Measurements from ENCODE around the gene OR10AD1. TPM values are rescaled to one million over a fixed set of nuclear protein-coding genes. Genes with fewer than 3 reads are reported as not detected.
"Not testable (repeated sequence)": the region's sequence is repeated elsewhere in the genome, so short reads cannot be mapped to it uniquely, and the experiment has no call there.

OR10AD1 gene
- total RNA-seq, 1 experiment from 2014 or later, result not detected

DNA sequence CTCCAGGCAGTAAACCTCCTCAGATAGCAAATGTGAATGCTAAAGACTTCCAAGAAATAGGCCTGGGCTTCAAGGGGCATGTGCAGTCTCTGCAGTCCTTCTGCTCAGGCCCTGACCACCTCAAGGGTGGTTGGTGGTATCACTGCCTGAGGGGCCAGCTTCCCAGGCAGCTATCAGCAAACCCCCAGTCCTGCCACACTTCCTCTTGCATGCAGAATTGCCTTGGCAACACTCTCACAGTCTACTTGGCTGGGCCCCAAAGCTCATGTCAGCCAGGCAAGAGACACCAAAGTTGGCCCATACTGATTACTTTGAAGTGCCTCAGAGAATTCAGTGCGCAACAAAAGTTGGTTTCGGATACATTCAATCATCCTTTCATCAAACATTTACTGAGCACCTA is 42.3 kb downstream of the OR10AD1 start:
- no peak overlapping the region for H3K4me3 ChIP-seq (ENCODE audit: insufficient read depth, low read depth, low read length)
- DNase-seq, result no peak
- H3K36me3 ChIP-seq (replicated peaks; ENCODE audit: control insufficient read depth, insufficient read depth, low read length), result no peaks in the 10 kb centered on the region
- H3K27me3 ChIP-seq (ENCODE audit: control insufficient read depth, insufficient read depth, low read length), result no peaks in the 10 kb centered on the region; the same call in 1 of the 2 replicates

DNA sequence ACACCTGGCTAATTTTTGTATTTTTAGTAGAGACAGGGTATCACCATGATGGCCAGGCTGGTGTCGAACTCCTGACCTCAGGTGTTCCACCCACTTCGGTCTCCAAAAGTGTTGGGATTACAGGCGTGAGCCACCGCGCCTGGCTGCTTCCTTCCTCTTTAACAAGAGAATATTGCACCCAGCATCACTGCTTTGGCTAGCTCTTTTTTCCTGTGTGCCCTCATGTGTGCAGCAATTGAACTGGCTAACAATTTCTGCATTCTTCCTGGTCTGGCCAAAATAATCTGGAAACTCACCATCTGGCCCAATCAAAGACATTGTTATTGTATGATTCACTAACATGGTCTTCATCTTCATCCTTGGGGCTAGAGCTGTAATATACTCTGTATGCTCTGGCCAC is 43.0 kb downstream of the OR10AD1 start:
- DNase-seq, result no peak
- H3K27me3 ChIP-seq (ENCODE audit: control insufficient read depth, insufficient read depth, low read length), result no peaks in the 10 kb centered on the region; the same call in 1 of the 2 replicates
- H3K4me3 ChIP-seq (ENCODE audit: insufficient read depth, low read depth, low read length), result no peak overlapping the region
- H3K36me3 ChIP-seq (replicated peaks; ENCODE audit: control insufficient read depth, insufficient read depth, low read length), result no peaks in the 10 kb centered on the region

DNA sequence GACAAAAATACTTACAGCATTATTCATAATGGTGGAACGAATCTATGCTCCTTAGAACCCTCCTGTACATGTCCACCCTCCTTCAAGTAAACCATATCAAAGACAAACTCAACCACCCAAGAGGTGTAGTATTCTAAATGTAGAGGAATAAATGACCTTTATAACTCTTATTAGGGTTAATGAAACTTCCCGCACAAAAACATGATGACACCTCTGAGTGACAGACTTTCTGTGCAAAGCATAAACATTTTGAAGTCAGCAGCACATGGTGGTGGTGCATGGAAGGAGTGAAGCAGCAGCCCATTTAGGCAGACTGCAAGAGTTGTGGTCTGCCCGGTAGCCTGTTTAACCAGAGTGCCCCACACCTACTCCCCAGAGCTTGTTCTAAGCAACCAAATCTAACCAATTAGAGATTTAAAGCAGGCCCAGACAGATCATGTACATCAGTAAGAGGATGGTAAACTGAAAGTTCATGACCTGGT is 45.2 kb downstream of the OR10AD1 start:
- no peak for DNase-seq
- Histone ChIP-seq H3K27me3 (ENCODE audit: control insufficient read depth, insufficient read depth, low read length) (no peaks in the 10 kb centered on the region; the same call in 1 of the 2 replicates), H3K4me3 (ENCODE audit: insufficient read depth, low read depth, low read length) (peak overlapping the region; percentile 6), H3K36me3 (replicated peaks; ENCODE audit: control insufficient read depth, insufficient read depth, low read length) (no peaks in the 10 kb centered on the region)

DNA sequence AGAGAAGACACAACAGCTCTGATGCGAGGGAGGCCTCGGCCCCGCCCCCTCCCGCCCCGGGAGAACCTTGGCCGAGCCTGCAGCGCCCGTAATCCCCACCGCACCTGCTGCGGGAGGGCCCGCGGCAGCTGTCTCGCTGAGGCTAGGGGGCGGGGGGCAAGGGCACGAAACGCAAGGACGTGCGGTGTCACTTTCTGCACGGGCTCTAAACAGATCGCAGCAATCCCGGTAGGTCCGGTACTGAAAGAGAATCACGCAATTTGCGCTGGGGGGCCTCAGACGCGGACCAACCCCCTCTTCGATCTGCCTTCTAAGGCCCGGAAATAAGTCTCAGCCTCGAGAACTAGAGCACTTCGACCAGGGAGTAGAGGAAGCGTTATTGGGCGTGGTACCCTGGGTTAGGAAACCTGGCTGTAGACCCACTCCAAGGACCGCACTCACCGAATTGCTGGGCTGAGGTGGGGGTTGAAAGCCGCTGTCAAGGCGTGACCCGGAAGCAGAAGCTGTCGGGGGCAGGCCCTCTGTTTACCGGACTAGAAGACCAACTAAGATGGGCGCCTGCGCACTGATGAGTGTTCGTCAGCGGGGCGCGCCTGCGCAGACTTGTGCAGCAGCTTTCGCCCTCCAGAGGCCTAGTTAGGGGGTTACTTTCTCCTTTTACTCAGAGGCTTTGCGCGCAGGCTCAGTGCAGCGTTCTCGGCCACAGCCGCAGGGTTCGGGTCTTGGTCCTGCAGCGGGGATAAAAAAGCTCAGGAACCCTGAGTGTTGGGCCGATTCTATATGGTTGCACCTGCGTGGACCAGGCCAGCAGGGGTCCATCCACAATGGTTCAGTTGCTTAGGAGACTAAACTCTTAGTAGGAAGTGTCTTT is 45.8 kb downstream of the OR10AD1 start, which contains the start of gene ASB8:
TSS of gene ASB8 (minus strand) at position 498 of the 871 bp plus-strand sequence. CDS start 4,019 bp downstream, outside the sequence.
- peak within 1 kb of the TSS; percentile 83 for H3K4me3 ChIP-seq (ENCODE audit: insufficient read depth, low read depth, low read length)

DNA sequence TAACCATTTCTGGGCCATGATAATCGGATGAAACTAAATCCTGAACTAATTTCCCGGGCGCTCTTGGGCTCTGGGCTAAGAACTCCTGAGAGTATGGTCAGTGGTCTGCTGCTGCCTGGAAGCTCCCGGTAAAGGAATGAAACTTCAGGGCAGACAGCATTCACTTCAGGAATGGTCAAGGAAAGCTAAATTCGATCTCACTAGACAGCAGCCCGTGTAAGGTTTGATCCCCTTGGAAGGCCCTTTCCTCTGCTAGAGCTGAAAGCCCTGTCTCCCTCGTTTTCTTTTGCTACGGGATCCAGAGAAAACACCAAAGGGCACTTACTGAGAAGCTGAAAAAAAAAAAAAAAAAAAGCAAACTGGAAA is 46.5 kb downstream of the OR10AD1 start:
- no peaks in the 10 kb centered on the region for H3K36me3 ChIP-seq (replicated peaks; ENCODE audit: control insufficient read depth, insufficient read depth, low read length)
- no peaks in the 10 kb centered on the region; the same call in 1 of the 2 replicates for H3K27me3 ChIP-seq (ENCODE audit: control insufficient read depth, insufficient read depth, low read length)
- DNase-seq, result peak; percentile 31
- peak overlapping the region; percentile 83 for H3K4me3 ChIP-seq (ENCODE audit: insufficient read depth, low read depth, low read length)

More for the DNA sequence above, 45.8 kb downstream of the OR10AD1 start, which contains the start of gene ASB8:
- peak; percentile 95 for DNase-seq
- Histone ChIP-seq H3K36me3 (replicated peaks; ENCODE audit: control insufficient read depth, insufficient read depth, low read length) (no peaks in the 10 kb centered on the region), H3K27me3 (ENCODE audit: control insufficient read depth, insufficient read depth, low read length) (no peaks in the 10 kb centered on the region; the same call in 1 of the 2 replicates)

DNA sequence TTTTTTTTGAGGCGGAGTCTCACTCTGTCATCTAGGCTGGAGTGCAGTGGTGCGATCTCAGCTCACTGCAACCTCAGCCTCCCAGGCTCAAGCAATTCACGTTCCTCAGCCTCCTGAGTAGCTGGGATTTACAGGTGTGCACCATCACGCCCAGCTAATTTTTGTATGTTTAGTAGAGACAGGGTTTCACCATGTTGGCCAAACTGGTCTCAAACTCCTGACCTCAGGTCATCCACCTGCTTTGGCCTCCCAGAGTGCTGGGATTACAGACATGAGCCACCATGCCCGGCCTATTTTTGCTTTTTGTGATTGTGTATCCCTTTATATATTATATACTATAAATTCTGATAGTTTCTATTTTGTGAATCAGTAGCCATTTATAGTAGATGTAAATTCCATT is 47.3 kb downstream of the OR10AD1 start:
- not testable (repeated sequence) for H3K36me3 ChIP-seq (replicated peaks; ENCODE audit: control insufficient read depth, insufficient read depth, low read length); H3K27me3 ChIP-seq (ENCODE audit: control insufficient read depth, insufficient read depth, low read length); H3K4me3 ChIP-seq (ENCODE audit: insufficient read depth, low read depth, low read length); DNase-seq

Other genes starting within 250 kb of the OR10AD1 start
- 13.4 and 15.6 TPM in 2 replicates for gene TMEM106C, start 239.7 kb downstream of the OR10AD1 start, total RNA-seq (2014; rRNA removed; shearing (Covaris generic))
- 2.0 and 4.6 TPM in 2 replicates for gene COL2A1, start 198.8 kb downstream of the OR10AD1 start, total RNA-seq (2014; rRNA removed; shearing (Covaris generic))
- gene SENP1, start 97.2 kb downstream of the OR10AD1 start, total RNA-seq (2014; rRNA removed; shearing (Covaris generic)), result 26.7 and 27.0 TPM in 2 replicates
- 61.5 and 70.2 TPM in 2 replicates for gene PFKM, start 83.9 kb downstream of the OR10AD1 start, total RNA-seq (2014; rRNA removed; shearing (Covaris generic))
- gene ASB8, start 45.8 kb downstream of the OR10AD1 start, total RNA-seq (2014; rRNA removed; shearing (Covaris generic)), result 7.5 and 8.5 TPM in 2 replicates
- 0.07 and 0.17 TPM in 2 replicates for gene CCDC184, start 19.6 kb downstream of the OR10AD1 start, total RNA-seq (2014; rRNA removed; shearing (Covaris generic))
- gene ZNF641, start 147.6 kb upstream of the OR10AD1 start, total RNA-seq (2014; rRNA removed; shearing (Covaris generic)), result 3.4 and 4.3 TPM in 2 replicates